CD4-positive, alpha-beta T cell (primary cell): ENCODE results near the gene SRMS. TPM values are rescaled to one million over a fixed set of nuclear protein-coding genes. Genes with fewer than 3 reads are reported as not detected.

Source experiments
- ATAC-seq: fragments of 200-7000 bp; cut with Tn5 transposase; one replicate; pipeline ENCODE4 v1.10.0; 2022; ENCODE audit warnings: mild to moderate bottlenecking; ENCODE audit not compliant: poor library complexity
- CTCF ChIA-PET: fragments of 350-600 bp; sonication (Branson Sonifier 250); formaldehyde crosslinking; loops from one replicate; lab custom pipeline; 2021; ENCODE audit warnings: antibody characterized with exemption, inconsistent platforms; lab: Charles Lee
- POLR2A ChIA-PET: fragments of 350-600 bp; sonication (Branson Sonifier 250); formaldehyde crosslinking; loops from one replicate; lab custom pipeline; 2021; ENCODE audit warnings: antibody characterized with exemption, inconsistent platforms; lab: Charles Lee
- DNase-seq, 14 experiments: peaks; one replicate each; pipeline ENCODE4 v3.0.0-alpha.2; 2013 to 2020; ENCODE audit warnings: mixed read lengths in 2 of 14
- H3K27ac ChIP-seq, 2 donors: one replicate each; pipeline versions ENCODE4 v1.5.1 to v1.7.0; 2013; ENCODE audit warnings: low read length in 2 of 2, low read depth in 1 of 2, mild to moderate bottlenecking in 1 of 2
- H3K27me3 ChIP-seq, 2 experiments: 1 replicate in 1 of 2; 2 replicates in 1 of 2; pipeline versions ENCODE4 v1.6.1 to v1.7.0; 2013; ENCODE audit warnings: low read length in 2 of 2, control low read depth in 1 of 2, mild to moderate bottlenecking in 1 of 2, moderate library complexity in 1 of 2; ENCODE audit not compliant: insufficient read depth in 2 of 2, control insufficient read depth in 1 of 2
- H3K36me3 ChIP-seq: one replicate; pipeline ENCODE4 v1.6.1; 2013; ENCODE audit warnings: low read length, control low read depth; ENCODE audit not compliant: insufficient read depth
- H3K4me1 ChIP-seq: one replicate; pipeline ENCODE4 v1.6.1; 2013; ENCODE audit warnings: low read length, control low read depth; ENCODE audit not compliant: insufficient read depth
- H3K4me3 ChIP-seq: one replicate; pipeline ENCODE4 v1.5.1; 2013; ENCODE audit warnings: mild to moderate bottlenecking, low read length, moderate library complexity
- H3K9me3 ChIP-seq, 2 experiments: 1 replicate in 1 of 2; 2 replicates in 1 of 2; pipeline versions ENCODE4 v1.6.1 to v1.7.0; 2013; ENCODE audit warnings: low read length in 2 of 2, mild to moderate bottlenecking in 2 of 2, control low read depth in 1 of 2, moderate library complexity in 1 of 2; ENCODE audit not compliant: control insufficient read depth in 1 of 2, insufficient read depth in 1 of 2
- H3K27ac Mint-ChIP-seq: one replicate; pipeline ENCODE4 v1.8.0; 2020; ENCODE audit warnings: mixed read lengths
- H3K27me3 Mint-ChIP-seq: one replicate; pipeline ENCODE4 v1.8.0; 2021; ENCODE audit warnings: mixed read lengths
- H3K36me3 Mint-ChIP-seq: one replicate; pipeline ENCODE4 v1.8.0; 2021; ENCODE audit warnings: low read depth, mixed read lengths
- H3K4me1 Mint-ChIP-seq: one replicate; pipeline ENCODE4 v1.8.0; 2021; ENCODE audit warnings: low read depth, mixed read lengths
- H3K4me3 Mint-ChIP-seq: one replicate; pipeline ENCODE4 v1.8.0; 2020; ENCODE audit warnings: mild to moderate bottlenecking, mixed read lengths
- H3K9me3 Mint-ChIP-seq: one replicate; pipeline ENCODE4 v1.8.0; 2020; ENCODE audit warnings: mixed read lengths
- CTCF ChIP-seq: fragments of 200-600 bp; IDR thresholded peaks from one replicate; pipeline ENCODE4 v1.8.0; 2022; ENCODE audit warnings: antibody characterized with exemption, mild to moderate bottlenecking
- intact Hi-C, 2 experiments: fragments of 100-400 bp; cut with DNase I in 1 of 2; cut with micrococcal nuclease in 1 of 2; formaldehyde crosslinking; loops; one replicate each; pipeline versions ENCODE4 v1.15.1 to v1.9.0; 2023 to 2025; cut with DNase I, micrococcal nuclease
- total RNA-seq, 174 experiments: library from RNA in 2 of 174; stranded (reverse) in 2 of 174; gene quantifications; one replicate each; pipeline ENCODE4 v1.2.3 and lab custom pipeline; 2021 to 2026

Gene SRMS
- total RNA-seq, 2 experiments from 2014 or later = not detected

DNA sequence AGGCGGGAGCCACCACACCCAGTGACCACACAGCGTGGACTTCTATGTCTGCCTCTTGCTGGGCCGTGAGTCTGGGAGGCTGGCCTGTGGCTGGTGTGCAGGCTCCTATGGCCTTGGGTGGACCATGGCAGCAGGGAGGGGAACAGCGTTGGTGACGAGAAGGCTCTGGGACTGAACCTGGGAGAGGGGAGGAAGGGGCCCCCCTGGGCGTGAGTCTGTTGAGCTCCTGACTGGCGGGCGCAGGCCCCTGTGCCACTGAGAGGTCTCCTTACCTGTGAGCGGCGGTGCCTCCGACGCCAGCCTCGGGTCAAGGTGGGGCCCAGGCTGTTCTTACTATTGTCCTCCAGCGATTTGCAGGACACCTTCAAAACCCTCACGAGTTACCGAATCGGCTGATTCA lies 39.2 kb upstream of the SRMS start:
- intact Hi-C loops = no loop called here
- no peaks in the 10 kb centered on the region for H3K27me3 Mint-ChIP-seq
- no peaks in the 10 kb centered on the region for H3K27me3 ChIP-seq
- H3K4me3 Mint-ChIP-seq = no peak overlapping the region
- peaks cover 24% of the 10 kb centered on the region for H3K36me3 ChIP-seq
- peaks cover 32% of the 10 kb centered on the region for H3K36me3 Mint-ChIP-seq
- no peaks in the 10 kb centered on the region for H3K9me3 Mint-ChIP-seq
- H3K4me3 ChIP-seq = no peak overlapping the region
- no peak overlapping the region for H3K27ac Mint-ChIP-seq
- DNase-seq = no peak
- H3K9me3 ChIP-seq = no peaks in the 10 kb centered on the region
- CTCF ChIA-PET = no interaction called here
- no peak for ATAC-seq
- TF ChIP-seq CTCF = no peak
- POLR2A ChIA-PET = no interaction called here
- peaks cover 18% of the 10 kb centered on the region for H3K4me1 ChIP-seq
- peaks cover 23% of the 10 kb centered on the region for H3K4me1 Mint-ChIP-seq
- no peak overlapping the region for H3K27ac ChIP-seq

DNA sequence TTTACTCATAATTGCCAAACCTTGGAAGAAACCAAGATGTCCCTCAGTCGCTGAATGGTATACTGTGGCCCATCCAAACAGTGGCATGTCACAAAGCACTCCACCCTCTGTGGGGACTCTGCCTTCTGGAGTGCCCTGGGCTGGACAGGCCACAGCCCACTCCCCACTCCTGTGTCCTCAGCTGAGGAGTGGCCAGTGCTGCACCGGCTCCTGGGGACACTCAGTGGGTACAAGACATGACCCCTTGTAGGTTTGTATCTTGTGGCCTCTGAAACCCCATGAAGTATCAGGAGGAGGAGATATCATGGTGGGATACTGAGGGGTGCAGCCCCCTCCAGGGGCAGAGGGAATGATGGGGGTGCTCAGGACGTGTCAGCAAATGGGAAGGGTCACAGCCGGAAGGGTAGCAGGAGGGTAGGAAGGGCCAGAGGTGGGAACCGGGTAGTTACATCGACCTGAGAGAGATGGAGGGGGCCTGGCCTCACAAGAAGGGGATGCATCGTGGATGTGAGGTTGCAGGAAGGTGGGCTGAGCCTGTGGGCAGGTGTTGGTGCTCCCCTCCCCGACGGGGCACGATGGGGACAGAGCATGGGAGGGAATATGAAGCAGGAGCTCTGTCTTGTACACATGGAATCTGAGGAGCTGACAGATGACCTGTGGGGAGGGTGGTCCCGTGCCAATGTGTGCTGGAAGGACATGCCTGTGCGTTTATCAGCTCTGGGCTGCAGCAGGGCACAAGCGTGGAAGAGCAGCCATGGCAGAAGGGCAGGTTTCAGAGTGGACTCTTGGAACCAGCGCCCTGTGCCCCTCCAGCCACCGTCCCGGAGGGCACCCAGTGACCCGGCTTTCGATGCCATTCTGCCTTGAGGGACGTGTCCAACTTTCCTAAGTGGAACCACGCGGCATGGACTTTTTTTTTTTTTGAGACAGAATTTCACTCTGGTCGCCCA lies 38.3 kb upstream of the SRMS start:
- Mint-ChIP-seq H3K4me3 (no peak overlapping the region), H3K36me3 (peaks cover 23% of the 10 kb centered on the region), H3K9me3 (no peaks in the 10 kb centered on the region), H3K4me1 (peaks cover 25% of the 10 kb centered on the region), H3K27ac (no peak overlapping the region), H3K27me3 (no peaks in the 10 kb centered on the region)
- intact Hi-C loops = no loop called here
- Histone ChIP-seq H3K4me1 (peaks cover 22% of the 10 kb centered on the region), H3K27ac (no peak overlapping the region), H3K9me3 (no peaks in the 10 kb centered on the region), H3K27me3 (no peaks in the 10 kb centered on the region), H3K36me3 (peaks cover 15% of the 10 kb centered on the region), H3K4me3 (no peak overlapping the region)
- CTCF ChIA-PET = no interaction called here
- POLR2A ChIA-PET = no interaction called here
- TF ChIP-seq CTCF = no peak
- ATAC-seq (no peak), DNase-seq (no peak)

DNA sequence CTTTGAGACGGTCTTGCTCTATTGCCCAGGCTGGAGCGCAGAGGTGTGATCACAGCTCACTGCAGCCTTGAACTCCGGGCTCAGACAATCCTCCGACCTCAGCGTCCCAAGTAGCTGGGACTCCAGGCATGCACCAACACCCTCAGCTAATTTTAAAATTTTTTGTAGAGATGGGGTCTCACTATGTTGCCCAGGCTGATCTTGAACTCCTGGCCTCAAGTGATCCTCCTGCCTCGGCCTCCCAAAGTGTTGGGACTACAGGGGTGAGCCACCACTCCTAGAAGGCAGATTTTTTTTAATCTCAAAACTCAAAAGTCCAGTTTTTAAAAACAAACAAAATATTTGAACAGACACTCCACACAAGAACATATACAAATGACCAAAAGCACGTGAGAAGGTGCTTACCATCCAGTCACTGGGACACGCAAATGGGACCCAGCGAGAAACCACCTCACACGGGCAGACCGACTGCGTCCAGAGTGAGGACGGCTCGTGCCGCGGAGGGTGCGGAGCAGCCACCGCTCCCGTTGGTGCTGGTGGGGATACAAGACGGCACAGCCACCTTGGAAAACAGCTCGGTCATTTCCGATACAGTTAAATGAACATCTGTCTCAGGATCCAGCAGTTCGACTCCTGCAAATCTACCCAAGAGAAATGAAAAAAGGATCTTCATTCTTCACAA lies 35.0 kb upstream of the SRMS start:
- Histone ChIP-seq H3K27me3 (no peaks in the 10 kb centered on the region), H3K9me3 (no peaks in the 10 kb centered on the region), H3K27ac (no peak overlapping the region), H3K4me1 (peaks cover 14% of the 10 kb centered on the region), H3K36me3 (no peaks in the 10 kb centered on the region), H3K4me3 (no peak overlapping the region)
- H3K4me1 Mint-ChIP-seq = peaks cover 20% of the 10 kb centered on the region
- TF ChIP-seq CTCF = no peak
- intact Hi-C loops = loop anchor here in 1 of 2 experiments (5.0 kb wide), 2 partner anchors 40 to 390 kb away; no protein-coding TSS in a partner anchor
- no peaks in the 10 kb centered on the region for H3K36me3 Mint-ChIP-seq
- ATAC-seq (no peak), DNase-seq (no peak)
- H3K9me3 Mint-ChIP-seq = no peaks in the 10 kb centered on the region
- CTCF ChIA-PET = interaction anchor here (0.9 kb wide), 1 partner anchor 45 kb away, joined by 3 read pairs; no protein-coding TSS in a partner anchor
- H3K27me3 Mint-ChIP-seq = no peaks in the 10 kb centered on the region
- no peak overlapping the region for H3K27ac Mint-ChIP-seq
- POLR2A ChIA-PET = interaction anchor here (1.7 to 2.7 kb wide), 2 partner anchors 53 to 59 kb away, joined by 4 to 10 read pairs; no protein-coding TSS in a partner anchor
- H3K4me3 Mint-ChIP-seq = no peak overlapping the region
